GM12892 (cell line): Measurements from ENCODE around the gene PSG5.
"Not testable (repeated sequence)": the region's sequence is repeated elsewhere in the genome, so short reads cannot be mapped to it uniquely, and the experiment has no call there.

Experiments used
- DNase-seq: peaks from one replicate; pipeline ENCODE4 v3.0.0; 2011; ENCODE audit not compliant: insufficient read length
- FAIRE-seq: peaks from 2 replicates; lab custom pipeline; 2011; peaks lifted over from hg19 to GRCh38; lab: Jason Lieb, UNC
- POLR2A ChIP-seq: IDR thresholded peaks from 2 replicates; pipeline ENCODE4 v1.6.1; 2011; ENCODE audit warnings: low read depth, low read length, control low read depth
- POLR2AphosphoS5 ChIP-seq: IDR thresholded peaks from 2 replicates; pipeline ENCODE4 v1.6.1; 2011; ENCODE audit warnings: low read depth, low read length, control low read depth
- TAF1 ChIP-seq: IDR thresholded peaks from 2 replicates; pipeline ENCODE4 v1.6.1; 2011; ENCODE audit warnings: low read depth, mild to moderate bottlenecking, control low read depth, low read length, borderline replicate concordance

The PSG5 gene

GRCh38 chr19:43132696-43133095 lies 53.6 kb downstream of the PSG5 start:
- FAIRE-seq = no peak
- DNase-seq = no peak
- TF ChIP-seq TAF1 (no peak), POLR2A (no peak), POLR2AphosphoS5 (no peak)

GRCh38 chr19:43131281-43131842 lies 55.0 kb downstream of the PSG5 start:
- not testable (repeated sequence) for FAIRE-seq, DNase-seq

GRCh38 chr19:43129197-43129596 lies 57.1 kb downstream of the PSG5 start:
- FAIRE-seq, DNase-seq: not testable (repeated sequence)

- not testable (repeated sequence) for DNase-seq, FAIRE-seq
Observed at GRCh38 chr19:43127336-43127735, 59.0 kb downstream of the PSG5 start.

GRCh38 chr19:43126720-43127119 lies 59.6 kb downstream of the PSG5 start:
- DNase-seq (no peak), FAIRE-seq (no peak)
- TF ChIP-seq POLR2A (no peak), POLR2AphosphoS5 (no peak), TAF1 (no peak)

- no peak for FAIRE-seq
- TF ChIP-seq POLR2A = no peak
- TF ChIP-seq TAF1 = no peak
Observed at GRCh38 chr19:43124360-43124759, 62.0 kb downstream of the PSG5 start.

GRCh38 chr19:43120433-43121026 lies 65.8 kb downstream of the PSG5 start:
- FAIRE-seq, DNase-seq: not testable (repeated sequence)

More at GRCh38 chr19:43124360-43124759, 62.0 kb downstream of the PSG5 start:
- DNase-seq = no peak

- not testable (repeated sequence) for FAIRE-seq, DNase-seq
Observed at GRCh38 chr19:43119526-43119925, 66.8 kb downstream of the PSG5 start.
